Measurements from ENCODE around the gene MYO15B. TPM values are rescaled to one million over a fixed set of nuclear protein-coding genes. Genes with fewer than 3 reads are reported as not detected.
A peak's percentile ranks its signal among the peaks of the same experiment; 100 is the strongest.

Gene MYO15B
- total RNA-seq, 1 donor: 3.9 TPM

DNA sequence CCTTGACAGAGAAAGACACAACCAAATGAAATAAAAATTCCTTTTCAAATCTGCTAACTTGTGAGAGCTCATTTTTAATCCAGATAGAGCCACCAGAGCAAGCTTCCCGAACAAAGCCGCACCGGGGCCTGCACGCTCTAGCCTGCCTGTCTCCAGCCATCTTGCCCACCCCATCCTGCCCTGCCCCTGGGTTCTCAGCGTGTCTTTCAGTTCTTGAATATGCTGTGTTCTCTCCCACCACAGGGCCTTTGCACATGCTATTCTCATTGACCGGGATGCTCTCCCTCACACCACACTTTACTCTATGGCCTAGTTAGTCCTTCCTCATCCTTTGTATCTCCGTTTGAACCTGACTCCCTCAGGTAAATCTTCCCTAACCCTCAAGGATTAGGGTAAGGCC is 60.3 kb downstream of the MYO15B start:
- H3K4me3 ChIP-seq (ENCODE audit: low read depth, low read length): no peak overlapping the region
- DNase-seq (ENCODE audit: low read depth): no peak
- TF ChIP-seq CTCF (IDR thresholded peaks at IDR 0.05; ENCODE audit: insufficient read depth, low read depth, low read length): no peak

- DNase-seq (ENCODE audit: low read depth): no peak
- H3K4me3 ChIP-seq (ENCODE audit: low read depth, low read length): no peak overlapping the region
- TF ChIP-seq CTCF (IDR thresholded peaks at IDR 0.05; ENCODE audit: insufficient read depth, low read depth, low read length): no peak
These were observed 62.1 kb downstream of the MYO15B start for GRCh38 chr17:75649687-75650086.

- no peak overlapping the region for H3K4me3 ChIP-seq (ENCODE audit: low read depth, low read length)
- no peak for DNase-seq (ENCODE audit: low read depth)
- no peak for TF ChIP-seq CTCF (IDR thresholded peaks at IDR 0.05; ENCODE audit: insufficient read depth, low read depth, low read length)
These were observed 63.3 kb downstream of the MYO15B start for GRCh38 chr17:75650874-75651273.

DNA sequence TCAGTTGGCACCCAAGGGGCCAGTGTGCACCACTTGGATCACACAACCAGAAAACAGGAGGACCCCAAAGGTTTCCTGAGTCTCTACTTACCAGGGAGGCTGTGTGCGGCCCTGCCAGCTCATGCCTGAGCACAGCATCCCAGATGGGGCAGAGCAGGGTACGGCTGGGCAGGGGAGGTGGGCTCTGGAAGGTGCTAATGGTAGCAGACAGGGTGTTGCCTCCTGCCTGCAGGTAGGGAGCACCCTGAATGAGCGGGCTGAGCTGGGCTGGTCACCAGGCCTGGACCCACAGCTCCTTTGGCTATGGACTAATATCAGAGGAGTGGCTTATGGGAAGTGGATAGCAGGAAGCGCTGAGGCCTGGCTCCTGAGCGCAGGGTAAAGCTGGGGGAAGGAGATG is 64.7 kb downstream of the MYO15B start:
- no peak for TF ChIP-seq CTCF (IDR thresholded peaks at IDR 0.05; ENCODE audit: insufficient read depth, low read depth, low read length)
- no peak for DNase-seq (ENCODE audit: low read depth)
- H3K4me3 ChIP-seq (ENCODE audit: low read depth, low read length): no peak overlapping the region

GRCh38 chr17:75652934-75653549 is 65.4 kb downstream of the MYO15B start:
- DNase-seq (ENCODE audit: low read depth): peak; percentile 21
- no peak overlapping the region for H3K4me3 ChIP-seq (ENCODE audit: low read depth, low read length)
- TF ChIP-seq CTCF (IDR thresholded peaks at IDR 0.05; ENCODE audit: insufficient read depth, low read depth, low read length): peak; percentile 92

- peak; percentile 15 for TF ChIP-seq CTCF (IDR thresholded peaks at IDR 0.05; ENCODE audit: insufficient read depth, low read depth, low read length)
- H3K4me3 ChIP-seq (ENCODE audit: low read depth, low read length): no peak overlapping the region
- DNase-seq (ENCODE audit: low read depth): peak; percentile 6
These were observed 66.6 kb downstream of the MYO15B start for GRCh38 chr17:75654176-75654575.

- no peak for DNase-seq (ENCODE audit: low read depth)
- H3K4me3 ChIP-seq (ENCODE audit: low read depth, low read length): no peak overlapping the region
- no peak for TF ChIP-seq CTCF (IDR thresholded peaks at IDR 0.05; ENCODE audit: insufficient read depth, low read depth, low read length)
These were observed 70.6 kb downstream of the MYO15B start for GRCh38 chr17:75658237-75658636.

Data from fibroblast of villous mesenchyme (primary cell).